H1 (cell line): Measurements from ENCODE around the gene ERICH6. TPM values are rescaled to one million over a fixed set of nuclear protein-coding genes. Genes with fewer than 3 reads are reported as not detected.

Experiments
- CTCF ChIA-PET: fragments of 300-600 bp; sonication (Branson Sonifier 250); formaldehyde crosslinking; loops from one replicate; lab custom pipeline; 2021; ENCODE audit not compliant: partially characterized antibody; lab: Charles Lee
- POLR2A ChIA-PET: fragments of 300-600 bp; sonication (Branson Sonifier 250); formaldehyde crosslinking; loops from one replicate; lab custom pipeline; 2021; ENCODE audit warnings: inconsistent platforms; ENCODE audit not compliant: partially characterized antibody; lab: Charles Lee
- DNase-seq, 2 experiments: peaks; one replicate each; pipeline versions ENCODE4 v3.0.0 to v3.0.0-alpha.2; 2010 to 2022; ENCODE audit warnings: low spot score in 2 of 2, low read depth in 1 of 2, mixed read lengths in 1 of 2
- FAIRE-seq: peaks from 2 replicates; lab custom pipeline; 2011; peaks lifted over from hg19 to GRCh38; lab: Jason Lieb, UNC
- H2AFZ ChIP-seq: 2 replicates; pipeline ENCODE4 v1.8.1; 2012; ENCODE audit warnings: low read length, inconsistent platforms
- H2AK5ac ChIP-seq: 2 replicates; pipeline ENCODE4 v1.6.1; 2013; ENCODE audit warnings: low read depth, low read length
- H2BK120ac ChIP-seq: replicated peaks from 2 replicates; pipeline ENCODE3; 2013; ENCODE audit warnings: low read depth, low read length, inconsistent platforms
- H2BK12ac ChIP-seq: 2 replicates; pipeline ENCODE4 v1.6.1; 2013; ENCODE audit warnings: low read depth, low read length
- H2BK15ac ChIP-seq: 2 replicates; pipeline ENCODE4 v1.6.1; 2013; ENCODE audit warnings: low read length
- H2BK20ac ChIP-seq: 2 replicates; pipeline ENCODE4 v1.6.1; 2013; ENCODE audit warnings: low read length
- H2BK5ac ChIP-seq: 2 replicates; pipeline ENCODE4 v1.6.1; 2013; ENCODE audit warnings: low read depth, low read length
- H3K14ac ChIP-seq: 2 replicates; pipeline ENCODE4 v1.6.1; 2013; ENCODE audit warnings: inconsistent platforms; ENCODE audit not compliant: insufficient read length
- H3K18ac ChIP-seq: 2 replicates; pipeline ENCODE4 v1.6.1; 2013; ENCODE audit warnings: low read length; ENCODE audit errors: extremely low read depth
- H3K23ac ChIP-seq: 2 replicates; pipeline ENCODE4 v1.6.1; 2013; ENCODE audit warnings: inconsistent platforms; ENCODE audit not compliant: insufficient read length
- H3K23me2 ChIP-seq: 2 replicates; pipeline ENCODE4 v1.6.1; 2013; ENCODE audit warnings: low read depth, low read length
- H3K27ac ChIP-seq: 2 replicates; pipeline ENCODE4 v1.6.1; 2011; ENCODE audit warnings: low read depth, low read length, inconsistent platforms
- H3K27me3 ChIP-seq, 4 experiments: replicated peaks in 1 of 4; 1 replicate in 1 of 4; 2 replicates in 3 of 4; pipeline versions ENCODE4 v1.6.1 to v1.8.1; 2011 to 2013; ENCODE audit warnings: low read length in 3 of 4, mild to moderate bottlenecking in 3 of 4, inconsistent platforms in 2 of 4, mixed read lengths in 2 of 4, moderate library complexity in 1 of 4; ENCODE audit not compliant: control insufficient read depth in 3 of 4, insufficient read depth in 3 of 4; ENCODE audit errors: extremely low read depth in 1 of 4
- H3K36me3 ChIP-seq, 4 experiments: 2 replicates each; pipeline versions ENCODE4 v1.6.1 to v1.8.1; 2011 to 2013; ENCODE audit warnings: mild to moderate bottlenecking in 4 of 4, low read length in 3 of 4, moderate library complexity in 2 of 4, control low read depth in 1 of 4, inconsistent platforms in 1 of 4; ENCODE audit not compliant: insufficient read depth in 4 of 4, control insufficient read depth in 2 of 4
- H3K4ac ChIP-seq: replicated peaks from 2 replicates; pipeline ENCODE3; 2013; ENCODE audit warnings: low read length, low read depth, mixed read lengths, inconsistent platforms; ENCODE audit not compliant: insufficient read length
- H3K4me1 ChIP-seq, 4 experiments: replicated peaks in 1 of 4; 1 replicate in 1 of 4; 2 replicates in 3 of 4; pipeline versions ENCODE4 v1.6.1 to v1.8.1; 2011 to 2013; ENCODE audit warnings: low read length in 3 of 4, inconsistent platforms in 2 of 4, mixed read lengths in 1 of 4; ENCODE audit not compliant: insufficient read depth in 4 of 4, control insufficient read depth in 3 of 4
- H3K4me2 ChIP-seq, 2 experiments: 2 replicates each; pipeline versions ENCODE4 v1.6.1 to v1.8.1; 2011 to 2013; ENCODE audit warnings: low read depth in 2 of 2, low read length in 2 of 2, control low read depth in 1 of 2, inconsistent platforms in 1 of 2, mild to moderate bottlenecking in 1 of 2; ENCODE audit not compliant: insufficient read depth in 1 of 2
- H3K4me3 ChIP-seq, 4 experiments: fragments of 200-600, 300-600 bp in 1 of 4; sonication (generic), shearing (Covaris generic), sonication (Bioruptor Twin) in 1 of 4; 2 replicates each; pipeline versions ENCODE4 v1.5.1 to v1.8.1; 2011 to 2016; ENCODE audit warnings: low read length in 4 of 4, low read depth in 3 of 4, control low read depth in 2 of 4, inconsistent platforms in 2 of 4, mild to moderate bottlenecking in 2 of 4, mixed read lengths in 1 of 4, moderate library complexity in 1 of 4; ENCODE audit not compliant: insufficient read depth in 2 of 4; ENCODE audit errors: extremely low read depth in 1 of 4
- H3K56ac ChIP-seq: replicated peaks from 2 replicates; pipeline ENCODE3; 2013; ENCODE audit warnings: low read depth, mild to moderate bottlenecking, mixed read lengths, low read length, inconsistent platforms; ENCODE audit not compliant: insufficient read length
- H3K79me1 ChIP-seq: 2 replicates; pipeline ENCODE4 v1.6.1; 2013; ENCODE audit warnings: low read depth, low read length, control low read depth
- H3K79me2 ChIP-seq, 2 experiments: 2 replicates each; pipeline versions ENCODE4 v1.6.1 to v1.8.1; 2012 to 2013; ENCODE audit warnings: low read length in 2 of 2, mild to moderate bottlenecking in 2 of 2, inconsistent platforms in 1 of 2; ENCODE audit not compliant: insufficient read depth in 2 of 2, control insufficient read depth in 1 of 2
- H3K9ac ChIP-seq, 4 experiments: replicated peaks in 1 of 4; 1 replicate in 1 of 4; 2 replicates in 3 of 4; pipeline versions ENCODE4 v1.6.1 to v1.8.1; 2011 to 2013; ENCODE audit warnings: low read depth in 3 of 4, low read length in 3 of 4, control low read depth in 2 of 4, mild to moderate bottlenecking in 2 of 4, moderate library complexity in 2 of 4, inconsistent platforms in 1 of 4; ENCODE audit errors: extremely low read depth in 1 of 4
- H3K9me3 ChIP-seq, 2 experiments: 2 replicates each; pipeline versions ENCODE4 v1.6.1 to v1.8.1; 2012 to 2013; ENCODE audit warnings: mild to moderate bottlenecking in 2 of 2, moderate library complexity in 2 of 2, control low read depth in 1 of 2, inconsistent platforms in 1 of 2, low read depth in 1 of 2, low read length in 1 of 2, mixed read lengths in 1 of 2; ENCODE audit not compliant: insufficient read depth in 2 of 2
- H4K20me1 ChIP-seq, 2 experiments: replicated peaks in 1 of 2; 2 replicates each; pipeline versions ENCODE3 to v1.8.1; 2011 to 2013; ENCODE audit warnings: inconsistent platforms in 2 of 2, low read length in 2 of 2, mild to moderate bottlenecking in 1 of 2; ENCODE audit not compliant: insufficient read depth in 2 of 2, control insufficient read depth in 1 of 2
- H4K5ac ChIP-seq: 2 replicates; pipeline ENCODE4 v1.6.1; 2013; ENCODE audit warnings: low read length, low read depth, mixed read lengths, inconsistent platforms; ENCODE audit not compliant: insufficient read length
- H4K8ac ChIP-seq: 2 replicates; pipeline ENCODE4 v1.8.0; 2013; ENCODE audit warnings: mild to moderate bottlenecking, moderate library complexity, low read length, inconsistent platforms; ENCODE audit not compliant: insufficient read depth; ENCODE audit errors: extremely low read depth
- H4K91ac ChIP-seq: replicated peaks from 2 replicates; pipeline ENCODE3; 2013; ENCODE audit warnings: low read length, mixed read lengths, inconsistent platforms; ENCODE audit not compliant: insufficient read length
- ASH2L ChIP-seq: fragments of 200-600, 300-600 bp; sonication (generic); IDR thresholded peaks from one replicate; pipeline ENCODE4 v1.7.1; 2017; ENCODE audit warnings: low read length
- BACH1 ChIP-seq: IDR thresholded peaks from 2 replicates; pipeline ENCODE4 v1.6.1; 2012; ENCODE audit warnings: low read length, improper control_type of control experiment
- HDAC2 ChIP-seq, 2 experiments: fragments of 300-600 bp in 1 of 2; sonication (generic) in 1 of 2; IDR thresholded peaks; 2 replicates each; pipeline ENCODE4 v1.6.1; 2011 to 2012; ENCODE audit warnings: low read depth in 2 of 2, low read length in 2 of 2, mild to moderate bottlenecking in 2 of 2, moderate library complexity in 2 of 2, borderline replicate concordance in 1 of 2, inconsistent platforms in 1 of 2
- POLR2AphosphoS5 ChIP-seq: IDR thresholded peaks from 2 replicates; pipeline ENCODE4 v1.6.1; 2011; ENCODE audit warnings: low read depth, low read length
- RAD21 ChIP-seq, 2 experiments: IDR thresholded peaks in 1 of 2; conservative IDR thresholded peaks in 1 of 2; 2 replicates each; pipeline ENCODE4 v1.6.1; 2011; ENCODE audit warnings: low read depth in 2 of 2, low read length in 2 of 2, improper control_type of control experiment in 1 of 2, inconsistent platforms in 1 of 2, mild to moderate bottlenecking in 1 of 2, moderate library complexity in 1 of 2
- RBBP5 ChIP-seq: IDR thresholded peaks from 2 replicates; pipeline ENCODE4 v1.7.1; 2012; ENCODE audit warnings: low read depth, mild to moderate bottlenecking, inconsistent platforms, low read length, moderate library complexity, borderline replicate concordance
- SAP30 ChIP-seq: fragments of 300-600 bp; sonication (generic); IDR thresholded peaks from 2 replicates; pipeline ENCODE4 v1.7.1; 2012; ENCODE audit warnings: low read length, moderate library complexity, mild to moderate bottlenecking, inconsistent platforms; ENCODE audit not compliant: insufficient read depth, insufficient replicate concordance
- TAF7 ChIP-seq: optimal IDR thresholded peaks from 2 replicates; pipeline ENCODE3; 2011; ENCODE audit warnings: low read depth, mild to moderate bottlenecking, inconsistent platforms, low read length, moderate library complexity, borderline replicate concordance
- WGBS, 2 experiments: shearing (Covaris generic) in 1 of 2; methylation state at CpG; one replicate each; pipeline versions ENCODE4 v1.1.6 to v1.1.7; 2013 to 2015; ENCODE audit warnings: low lambda C conversion rate in 2 of 2, mixed read lengths in 2 of 2, inconsistent platforms in 1 of 2, low coverage in 1 of 2, missing lambda C conversion rate in 1 of 2; ENCODE audit not compliant: insufficient replicate concordance in 2 of 2, insufficient coverage in 1 of 2, insufficient read length in 1 of 2; ENCODE audit errors: extremely low coverage in 1 of 2, missing lambda C conversion rate in 1 of 2; 5-methylcytosine and 5-hydroxymethylcytosine counted together
- polyA plus RNA-seq, 7 experiments: library from polyadenylated mRNA; depleted of rRNA in 3 of 7; stranded (reverse) in 5 of 7; unstranded in 2 of 7; fragments of >200 nt in 5 of 7; fragments of 200-250 nt in 2 of 7; gene quantifications; 1 replicate in 5 of 7; 2 replicates in 1 of 7; 4 replicates in 1 of 7; pipeline versions ENCODE4 v1.2.1 to v1.2.3, GENCODE V29; 2011 to 2013; ENCODE audit warnings: missing spikeins in 2 of 7, mixed read lengths in 2 of 7
- total RNA-seq: library from RNA; stranded (reverse); fragmentation: NEBNext Ultra II Directional; extraction: Animal tissue kit (Norgen Biotek cat#: 25700); gene quantifications from 2 replicates; pipeline ENCODE4 v1.2.1, GENCODE V29; 2021
- TF ChIP-seq, protein P1 (sequence below): IDR thresholded peaks from 2 replicates; pipeline ENCODE4 v1.6.1; 2011; ENCODE audit warnings: low read length, improper control_type of control experiment

ERICH6 gene
- total and polyA plus RNA-seq, 2 of the 8 experiments (the other 6 are each of a cell fraction or from before 2014, with no cell fraction given), result not detected

DNA sequence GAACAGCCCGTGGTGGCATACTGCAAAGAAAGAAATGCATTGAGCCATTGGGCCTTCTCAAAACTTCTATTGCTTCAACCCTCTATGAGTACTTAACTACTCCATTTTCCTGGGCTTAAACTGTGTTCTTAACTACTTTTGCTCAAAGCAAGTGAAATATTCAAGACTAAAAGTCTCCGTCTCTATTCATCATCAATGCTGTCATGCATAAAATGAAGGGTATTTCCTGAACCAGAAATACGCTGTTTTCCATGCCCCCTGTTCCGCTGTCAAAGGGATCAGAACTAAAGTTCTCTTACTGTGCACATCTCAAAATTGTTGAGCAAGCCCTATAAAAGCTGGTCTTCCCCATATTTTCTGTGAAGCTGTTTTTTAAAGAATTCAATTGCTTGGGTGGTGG, 39.0 kb upstream of the ERICH6 start:
- Histone ChIP-seq H3K23ac (no peak overlapping the region), H3K9ac (no peak overlapping the region), H3K27me3 (no peaks in the 10 kb centered on the region), H3K27ac (no peak overlapping the region), H4K91ac (no peak overlapping the region), H4K20me1 (no peaks in the 10 kb centered on the region), H3K4me1 (peaks cover 0 to 3% (median 0%) of the 10 kb centered on the region in 4 experiments; a peak in 1 of 7 replicates), H2BK5ac (no peak overlapping the region), H3K56ac (no peak overlapping the region), H2BK15ac (no peak overlapping the region), H3K23me2 (no peaks in the 10 kb centered on the region; the same call in 1 of the 2 replicates), H3K18ac (no peak overlapping the region), H2BK120ac (no peak overlapping the region), H3K4ac (no peak overlapping the region), H4K8ac (no peak overlapping the region), H2AK5ac (no peak overlapping the region), H2BK12ac (no peak overlapping the region), H3K9me3 (no peaks in the 10 kb centered on the region)
- FAIRE-seq (no peak), DNase-seq (no peak)
- ChIA-PET CTCF (interaction anchor here (1.0 kb wide), 1 partner anchor 21 kb away, joined by 3 read pairs; no protein-coding TSS in a partner anchor), POLR2A (no interaction called here)
- TF ChIP-seq TAF7, result no peak
- TF ChIP-seq SAP30, result no peak
- TF ChIP-seq RBBP5, result no peak
- TF ChIP-seq BACH1, result no peak
- TF ChIP-seq, protein P1, sequence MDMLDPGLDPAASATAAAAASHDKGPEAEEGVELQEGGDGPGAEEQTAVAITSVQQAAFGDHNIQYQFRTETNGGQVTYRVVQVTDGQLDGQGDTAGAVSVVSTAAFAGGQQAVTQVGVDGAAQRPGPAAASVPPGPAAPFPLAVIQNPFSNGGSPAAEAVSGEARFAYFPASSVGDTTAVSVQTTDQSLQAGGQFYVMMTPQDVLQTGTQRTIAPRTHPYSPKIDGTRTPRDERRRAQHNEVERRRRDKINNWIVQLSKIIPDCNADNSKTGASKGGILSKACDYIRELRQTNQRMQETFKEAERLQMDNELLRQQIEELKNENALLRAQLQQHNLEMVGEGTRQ, result no peak
- TF ChIP-seq HDAC2 (IDR thresholded peaks at IDR 0.05; ENCODE audit: borderline replicate concordance in 1 of 2, low read depth in 2 of 2, low read length in 2 of 2), result no peak
- no peak for TF ChIP-seq ASH2L
- TF ChIP-seq POLR2AphosphoS5, result no peak
- TF ChIP-seq RAD21 (IDR thresholded peaks at IDR 0.05 in 1 of 2, conservative IDR thresholded peaks at IDR 0.05 in 1 of 2; ENCODE audit: low read depth in 2 of 2, low read length in 2 of 2), result no peak
- TF ChIP-seq, all 59 proteins: peak for 0
- Histone ChIP-seq H3K79me1 (peaks cover 8% of the 10 kb centered on the region), H2BK20ac (no peak overlapping the region), H3K36me3 (no peaks in the 10 kb centered on the region), H3K14ac (no peak overlapping the region), H4K5ac (no peak overlapping the region), H2AFZ (no peak overlapping the region), H3K4me3 (no peak overlapping the region), H3K79me2 (no peaks in the 10 kb centered on the region; a peak in 1 of 4 replicates), H3K4me2 (no peak overlapping the region)
- WGBS, 2 experiments, result 99% methylated on average over 4 of the region's 4 CpGs; no CpG with 5 or more reads in 1 of the 2 experiments
